Stimulated activated CD4-positive, alpha-beta T cell treated with anti-CD3 and anti-CD28 coated beads, Interleukin-2, amount 100 ng/mL, for 4 hours (primary cell): Measurements from ENCODE around the gene RPS6KB2.

Experiments used
- DNase-seq: peaks from one replicate; pipeline ENCODE4 v3.0.0-alpha.2; 2020; ENCODE audit warnings: low read depth

RPS6KB2 gene

GRCh38 chr11:67429722-67430121 is 1.4 kb downstream of the RPS6KB2 start:
- DNase-seq: no peak

- DNase-seq: no peak
Measured at GRCh38 chr11:67431346-67432249, 3.3 kb downstream of the RPS6KB2 start.

GRCh38 chr11:67432655-67433349 is 4.5 kb downstream of the RPS6KB2 start:
- DNase-seq: no peak

- DNase-seq: no peak
Measured at GRCh38 chr11:67433536-67434394, 5.5 kb downstream of the RPS6KB2 start.

GRCh38 chr11:67434395-67434881 is 6.1 kb downstream of the RPS6KB2 start:
- DNase-seq: no peak

- DNase-seq: no peak
Measured at GRCh38 chr11:67435031-67435726, 6.9 kb downstream of the RPS6KB2 start.

GRCh38 chr11:67435727-67436458 is 7.6 kb downstream of the RPS6KB2 start:
- no peak for DNase-seq

- DNase-seq: peak; percentile 58
Measured at GRCh38 chr11:67436459-67437081, 8.3 kb downstream of the RPS6KB2 start.

- DNase-seq: peak; percentile 62
Measured at GRCh38 chr11:67437082-67437808, 9.0 kb downstream of the RPS6KB2 start, which contains the start of gene PTPRCAP. Gene PTPRCAP, minus strand, starts transcription at chr11:67437682. Its CDS starts 63 bp downstream, at chr11:67437619.

GRCh38 chr11:67437809-67438157 is 9.5 kb downstream of the RPS6KB2 start:
- DNase-seq: no peak

- peak; percentile 63 for DNase-seq
Measured at GRCh38 chr11:67438158-67438902, 10.0 kb downstream of the RPS6KB2 start.

- no peak for DNase-seq
Measured at GRCh38 chr11:67439321-67440228, 11.3 kb downstream of the RPS6KB2 start.

GRCh38 chr11:67440229-67441097 is 12.2 kb downstream of the RPS6KB2 start:
- no peak for DNase-seq

GRCh38 chr11:67441098-67441563 is 12.8 kb downstream of the RPS6KB2 start:
- DNase-seq: no peak

GRCh38 chr11:67441731-67442351 is 13.5 kb downstream of the RPS6KB2 start:
- no peak for DNase-seq
